Fibroblast of lung (primary cell): ENCODE data around the gene KLHL1.

Experiments used
- CTCF ChIP-seq, 2 donors: IDR thresholded peaks in 1 of 2; conservative IDR thresholded peaks in 1 of 2; 1 replicate in 1 of 2; 2 replicates in 1 of 2; pipeline ENCODE4 v1.5.1; 2011 to 2012; ENCODE audit warnings: low read length in 2 of 2, control low read depth in 1 of 2, inconsistent platforms in 1 of 2, low read depth in 1 of 2, mild to moderate bottlenecking in 1 of 2
- EZH2 ChIP-seq: IDR thresholded peaks from 2 replicates; pipeline ENCODE4 v1.5.1; 2012; ENCODE audit warnings: low read length, control low read depth, mild to moderate bottlenecking; ENCODE audit errors: missing control alignments

GRCh38 chr13:69751259-69751658, 357.0 kb downstream of the KLHL1 start:
- TF ChIP-seq EZH2 (no peak), CTCF (conservative IDR thresholded peaks at IDR 0.05 in 1 of 2, IDR thresholded peaks at IDR 0.05 in 1 of 2; ENCODE audit: low read depth in 1 of 2, low read length in 2 of 2) (no peak)
